ENCODE measurements around the gene ALOX15. TPM values are rescaled to one million over a fixed set of nuclear protein-coding genes. Genes with fewer than 3 reads are reported as not detected.

Gene ALOX15
- total RNA-seq, 4 donors from 2014 or later: 0.12 TPM; not detected in 3

DNA sequence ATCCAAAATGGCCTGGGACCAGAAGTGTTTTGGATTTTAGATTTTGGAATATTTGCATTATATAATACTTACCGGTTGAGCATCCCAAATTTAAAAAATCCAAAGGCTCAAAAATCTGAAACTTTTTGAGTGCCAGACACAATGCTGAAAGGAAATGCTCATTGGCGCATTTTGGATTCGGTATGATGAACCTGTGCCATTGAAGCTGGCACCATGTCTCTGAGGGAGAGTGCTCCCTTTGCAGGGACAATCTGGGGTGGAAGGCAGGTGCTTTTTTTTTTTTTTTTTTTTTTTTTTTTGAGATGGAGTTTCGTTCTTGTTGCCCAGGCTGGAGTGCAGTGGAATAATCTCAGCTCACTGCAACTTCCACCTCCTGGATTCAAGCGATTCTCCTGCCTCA lies 39.4 kb downstream of the ALOX15 start:
- Histone ChIP-seq H3K9me3 (no peaks in the 10 kb centered on the region), H3K27ac (no peak overlapping the region), H3K4me1 (peaks cover 0 to 68% (median 19%) of the 10 kb centered on the region in 3 donors), H3K36me3 (peaks cover 0 to 3% of the 10 kb centered on the region in 2 donors), H3K4me3 (no peak overlapping the region), H3K27me3 (peaks cover 15% of the 10 kb centered on the region)
- 63 to 77% methylated on average over 2 to 5 of the region's 5 CpGs for WGBS, 2 donors (ENCODE audit: low coverage in 1 of 2)
- TF ChIP-seq EP300 (IDR thresholded peaks at IDR 0.05) (no peak), POLR2AphosphoS5 (IDR thresholded peaks at IDR 0.05) (no peak), POLR2A (IDR thresholded peaks at IDR 0.05) (no peak)
- TF ChIP-seq, protein P1, sequence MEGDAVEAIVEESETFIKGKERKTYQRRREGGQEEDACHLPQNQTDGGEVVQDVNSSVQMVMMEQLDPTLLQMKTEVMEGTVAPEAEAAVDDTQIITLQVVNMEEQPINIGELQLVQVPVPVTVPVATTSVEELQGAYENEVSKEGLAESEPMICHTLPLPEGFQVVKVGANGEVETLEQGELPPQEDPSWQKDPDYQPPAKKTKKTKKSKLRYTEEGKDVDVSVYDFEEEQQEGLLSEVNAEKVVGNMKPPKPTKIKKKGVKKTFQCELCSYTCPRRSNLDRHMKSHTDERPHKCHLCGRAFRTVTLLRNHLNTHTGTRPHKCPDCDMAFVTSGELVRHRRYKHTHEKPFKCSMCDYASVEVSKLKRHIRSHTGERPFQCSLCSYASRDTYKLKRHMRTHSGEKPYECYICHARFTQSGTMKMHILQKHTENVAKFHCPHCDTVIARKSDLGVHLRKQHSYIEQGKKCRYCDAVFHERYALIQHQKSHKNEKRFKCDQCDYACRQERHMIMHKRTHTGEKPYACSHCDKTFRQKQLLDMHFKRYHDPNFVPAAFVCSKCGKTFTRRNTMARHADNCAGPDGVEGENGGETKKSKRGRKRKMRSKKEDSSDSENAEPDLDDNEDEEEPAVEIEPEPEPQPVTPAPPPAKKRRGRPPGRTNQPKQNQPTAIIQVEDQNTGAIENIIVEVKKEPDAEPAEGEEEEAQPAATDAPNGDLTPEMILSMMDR (IDR thresholded peaks at IDR 0.05): no peak
- no peak for ATAC-seq

DNA sequence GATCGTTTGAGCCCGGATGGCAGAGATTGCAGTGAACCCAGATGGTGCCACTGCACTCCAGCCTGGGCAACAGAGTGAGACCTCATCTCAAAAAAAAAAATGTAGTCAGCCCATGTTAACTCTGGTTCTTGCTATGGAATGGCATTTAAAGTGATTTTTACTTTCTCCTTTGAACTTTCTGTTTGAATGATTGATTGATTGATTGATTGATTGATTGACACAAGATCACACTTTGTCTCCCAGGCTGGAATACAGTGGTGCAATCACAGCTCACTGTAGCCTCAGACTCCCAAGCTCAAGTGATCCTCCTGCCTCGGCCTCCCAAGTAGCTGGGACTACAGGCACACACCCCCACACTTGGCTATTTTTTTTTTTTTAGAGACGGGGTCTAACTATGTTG lies 40.2 kb downstream of the ALOX15 start:
- Histone ChIP-seq H3K27ac (peak overlapping the region in 2 of 4 donors; percentile 80 to 87), H3K4me3 (no peak overlapping the region), H3K36me3 (peaks cover 0 to 6% of the 10 kb centered on the region in 2 donors), H3K27me3 (peaks cover 15% of the 10 kb centered on the region), H3K9me3 (no peaks in the 10 kb centered on the region), H3K4me1 (peaks cover 0 to 63% (median 19%) of the 10 kb centered on the region in 3 donors)
- whole genome bisulfite sequencing, 2 donors (ENCODE audit: low coverage in 1 of 2): 88 to 90% methylated on average over 3 to 4 of the region's 4 CpGs
- TF ChIP-seq EP300 (IDR thresholded peaks at IDR 0.05) (no peak), POLR2A (IDR thresholded peaks at IDR 0.05) (no peak), POLR2AphosphoS5 (IDR thresholded peaks at IDR 0.05) (no peak)
- TF ChIP-seq, protein P1 (IDR thresholded peaks at IDR 0.05): no peak
- no peak for ATAC-seq

GRCh38 chr17:4600563-4600962 lies 40.9 kb downstream of the ALOX15 start:
- Histone ChIP-seq H3K4me1 (peaks cover 0 to 61% (median 19%) of the 10 kb centered on the region in 3 donors), H3K27me3 (peaks cover 15% of the 10 kb centered on the region), H3K27ac (peak overlapping the region in 3 of 4 donors; percentile 80 to 90 (median 87)), H3K9me3 (no peaks in the 10 kb centered on the region), H3K4me3 (no peak overlapping the region), H3K36me3 (peaks cover 0 to 6% of the 10 kb centered on the region in 2 donors)
- no peak for ATAC-seq
- TF ChIP-seq EP300 (IDR thresholded peaks at IDR 0.05) (no peak), POLR2AphosphoS5 (IDR thresholded peaks at IDR 0.05) (no peak), POLR2A (IDR thresholded peaks at IDR 0.05) (no peak)
- TF ChIP-seq, protein P1 (IDR thresholded peaks at IDR 0.05): no peak
- no CpG with 5 or more reads among the region's 13 CpGs for WGBS, 2 donors (ENCODE audit: low coverage in 1 of 2)

DNA sequence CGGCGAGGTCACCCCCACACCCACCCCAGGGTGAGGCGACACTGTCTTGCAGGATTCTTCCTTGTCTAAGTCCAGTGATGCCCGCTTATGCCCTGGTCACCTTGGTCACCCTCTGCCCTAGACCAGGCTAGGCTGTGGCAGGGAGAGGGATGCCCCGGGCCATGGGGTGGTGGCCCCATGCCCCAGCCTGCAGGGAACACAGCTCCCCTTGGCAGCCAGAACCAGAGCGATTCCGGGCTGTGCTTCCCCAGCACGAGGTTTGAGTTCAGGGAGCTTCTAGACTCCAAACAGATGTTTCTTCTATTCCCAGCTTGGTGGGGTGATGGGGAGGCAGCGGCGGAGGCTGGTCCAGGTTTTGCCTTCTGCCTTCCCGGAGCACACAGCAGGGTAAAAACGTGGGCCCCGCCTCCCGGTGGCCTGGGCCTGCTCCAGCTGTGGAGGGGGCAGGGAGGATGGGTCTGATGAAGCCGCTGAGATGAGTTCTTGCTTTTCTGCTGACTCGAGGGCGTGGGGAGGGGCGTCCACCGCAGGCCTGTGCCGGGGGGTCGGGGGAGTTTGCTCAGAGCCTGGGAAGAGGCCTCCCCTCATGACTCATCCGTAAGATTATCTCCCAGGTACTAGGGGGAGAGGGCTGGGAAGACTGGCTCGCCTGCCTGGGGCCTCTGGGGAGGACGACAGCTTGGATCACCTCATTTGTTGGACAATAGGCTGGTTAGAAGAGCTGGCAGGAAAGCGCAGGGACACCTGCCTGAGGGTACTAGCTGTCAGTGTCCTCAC lies 41.8 kb downstream of the ALOX15 start:
- Histone ChIP-seq H3K27me3 (peaks cover 15% of the 10 kb centered on the region), H3K27ac (peak overlapping the region; percentile 39 to 90 (median 84)), H3K9me3 (no peaks in the 10 kb centered on the region), H3K4me3 (peak overlapping the region in 1 of 2 donors; percentile 11), H3K36me3 (peaks cover 0 to 6% of the 10 kb centered on the region in 2 donors), H3K4me1 (peaks cover 0 to 52% (median 19%) of the 10 kb centered on the region in 3 donors)
- peak; percentile 64 for ATAC-seq
- no peak for TF ChIP-seq POLR2AphosphoS5 (IDR thresholded peaks at IDR 0.05)
- TF ChIP-seq EP300 (IDR thresholded peaks at IDR 0.05): no peak
- TF ChIP-seq POLR2A (IDR thresholded peaks at IDR 0.05): no peak
- TF ChIP-seq, protein P1 (IDR thresholded peaks at IDR 0.05): no peak
- WGBS, 2 donors (ENCODE audit: low coverage in 1 of 2): no CpG with 5 or more reads among the region's 25 CpGs

Measured in gastroesophageal sphincter (tissue), 4 donors.